Endometrial microvascular endothelial cells (primary cell): ENCODE results near the gene MMP21. TPM values are rescaled to one million over a fixed set of nuclear protein-coding genes. Genes with fewer than 3 reads are reported as not detected.

Source experiments
- in situ Hi-C: cut with HindIII; loops from 2 replicates; pipeline ENCODE4 v1.10.0; 2017; ENCODE audit warnings: low sequenced_read_pairs, low pct_unique_long_range_greater_than_20kb; ENCODE audit errors: inconsistent ontology term
- total RNA-seq: library from RNA; depleted of rRNA; stranded (reverse); fragments of >200 nt; gene quantifications from one replicate; pipeline ENCODE4 v1.2.3, GENCODE V29; 2015; ENCODE audit errors: inconsistent ontology term

Gene MMP21
- total RNA-seq, 1 donor from 2014 or later = not detected

DNA sequence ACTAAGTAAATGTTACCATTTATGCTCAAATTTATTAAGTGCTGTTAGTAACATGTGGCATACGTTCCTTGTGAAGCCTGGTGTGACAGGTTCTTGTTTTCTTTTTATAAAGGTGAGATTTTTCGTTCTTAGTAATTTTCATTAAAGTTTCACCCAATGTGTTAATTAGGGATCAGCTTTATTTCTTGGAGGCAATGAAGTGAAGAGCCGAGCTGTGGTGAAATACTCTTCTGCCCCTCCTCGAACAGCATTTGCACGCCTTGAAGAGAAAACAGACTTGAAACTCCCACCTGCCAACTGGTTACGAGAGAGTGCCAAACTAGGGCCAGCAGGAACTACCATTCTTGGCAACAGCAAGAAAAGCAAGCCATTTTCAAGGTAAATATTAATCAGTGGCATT lies 54.6 kb downstream of the MMP21 start:
- in situ Hi-C loops = no loop called here

DNA sequence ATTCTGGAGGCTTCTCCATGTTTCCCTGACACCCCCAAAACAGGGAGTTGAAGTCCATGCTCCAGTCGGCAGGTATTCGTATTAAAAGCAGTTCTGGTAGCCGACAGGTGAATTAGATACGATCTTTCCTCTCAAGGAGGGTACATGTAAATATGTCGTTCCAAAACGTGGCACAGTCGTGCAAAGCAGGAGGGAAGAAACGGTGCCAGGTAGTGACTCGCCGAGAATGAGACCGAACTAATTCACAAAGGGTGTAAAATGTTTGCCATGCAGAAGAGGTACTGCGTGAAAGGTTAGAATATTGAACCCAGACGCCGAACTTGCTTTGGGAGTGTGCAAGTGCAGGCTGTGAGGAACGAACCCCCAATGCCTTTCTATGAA lies 55.6 kb downstream of the MMP21 start:
- in situ Hi-C loops = no loop called here

DNA sequence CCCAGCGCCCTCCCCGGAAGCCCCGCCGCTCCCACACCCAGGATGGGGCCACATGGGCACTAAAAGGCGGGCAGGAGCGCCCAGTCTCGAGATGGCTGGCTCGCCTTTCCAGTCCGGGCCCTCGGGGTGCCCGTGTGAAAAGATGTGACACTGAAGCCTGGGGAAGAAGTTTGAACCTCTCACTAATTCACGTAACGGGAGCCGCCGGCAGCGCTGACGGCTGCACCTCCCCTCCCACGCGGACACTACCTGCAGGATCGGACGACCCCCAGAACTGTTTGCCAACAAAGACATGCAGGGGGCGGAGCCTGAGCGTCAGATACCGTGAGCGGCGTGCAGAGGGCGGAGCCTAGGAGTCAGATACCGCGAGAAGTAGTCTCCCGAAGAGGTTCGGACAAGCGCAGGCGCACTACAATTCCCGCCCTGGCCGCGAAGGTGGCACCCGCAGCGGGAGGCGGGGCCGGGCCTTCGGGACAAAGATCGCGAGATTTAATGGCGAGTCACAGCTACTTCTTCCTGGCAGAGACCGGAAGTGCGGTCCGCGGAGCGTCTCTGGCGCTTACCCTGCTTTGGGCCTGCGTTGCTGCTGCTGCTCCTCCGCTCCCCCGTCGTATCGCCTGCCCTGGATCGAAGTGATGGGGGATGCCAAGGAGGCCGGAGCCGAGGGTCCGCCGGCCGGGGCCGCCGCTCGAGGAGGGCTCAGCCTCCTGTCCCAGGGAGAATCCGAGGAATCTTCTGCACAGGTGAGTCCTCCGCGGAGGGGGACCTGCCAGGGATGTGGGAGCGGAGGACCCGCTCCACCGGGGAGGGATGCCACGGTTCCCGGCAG lies 56.2 kb downstream of the MMP21 start, which contains the start of gene EDRF1:
Gene EDRF1, plus strand, starts transcription at position 537 of the 829 bp plus-strand sequence. Its CDS starts 99 bp downstream, at position 636.
- in situ Hi-C loops = no loop called here

Other genes starting within 250 kb of the MMP21 start
- not detected for gene TEX36, start 92.7 kb downstream of the MMP21 start, total RNA-seq
- 17.8 TPM for gene EDRF1, start 56.1 kb downstream of the MMP21 start, total RNA-seq
- 67.1 TPM for gene UROS, start 47.4 kb upstream of the MMP21 start, total RNA-seq
- 76.3 TPM for gene BCCIP, start 47.7 kb upstream of the MMP21 start, total RNA-seq
- 47.0 TPM for gene DHX32, start 105.5 kb upstream of the MMP21 start, total RNA-seq
- 3.7 TPM for gene FANK1, start 120.7 kb upstream of the MMP21 start, total RNA-seq